Measurements from ENCODE around the gene ZBTB49.

The ZBTB49 gene

DNA sequence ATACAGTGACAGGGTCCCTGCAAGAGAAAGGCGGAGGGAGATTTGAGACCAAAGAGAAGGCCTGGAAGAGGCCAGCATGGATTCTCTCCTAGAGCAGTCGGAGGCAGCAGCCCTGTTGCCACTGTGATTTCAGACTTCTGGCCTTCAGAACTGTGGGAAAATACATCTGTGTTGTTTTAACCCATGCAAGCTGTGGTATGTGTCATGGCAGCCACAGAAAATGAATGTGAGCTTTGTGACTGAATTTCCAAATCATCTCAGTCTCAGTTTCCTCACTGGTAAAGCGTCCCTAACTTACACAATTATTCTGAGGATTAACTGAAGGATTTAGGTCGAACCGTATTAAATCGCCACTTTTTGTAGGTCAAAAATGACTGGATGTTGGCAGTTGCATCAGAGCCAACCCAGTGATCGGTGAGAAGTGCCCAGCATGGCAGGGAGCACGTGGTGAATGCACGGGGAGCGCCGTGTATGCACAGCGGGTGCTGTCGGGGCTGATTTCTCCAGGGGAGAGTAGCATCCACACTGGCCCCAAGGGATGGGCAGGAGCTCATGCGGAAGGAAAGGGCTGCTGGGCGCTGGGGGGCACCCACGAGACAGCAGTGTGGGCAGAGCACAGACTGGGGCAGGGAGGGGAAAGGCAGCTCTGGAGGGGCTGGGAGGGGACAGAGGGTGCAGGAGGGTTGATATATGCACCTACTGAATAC is 73.1 kb downstream of the ZBTB49 start:
- no peak for DNase-seq

DNA sequence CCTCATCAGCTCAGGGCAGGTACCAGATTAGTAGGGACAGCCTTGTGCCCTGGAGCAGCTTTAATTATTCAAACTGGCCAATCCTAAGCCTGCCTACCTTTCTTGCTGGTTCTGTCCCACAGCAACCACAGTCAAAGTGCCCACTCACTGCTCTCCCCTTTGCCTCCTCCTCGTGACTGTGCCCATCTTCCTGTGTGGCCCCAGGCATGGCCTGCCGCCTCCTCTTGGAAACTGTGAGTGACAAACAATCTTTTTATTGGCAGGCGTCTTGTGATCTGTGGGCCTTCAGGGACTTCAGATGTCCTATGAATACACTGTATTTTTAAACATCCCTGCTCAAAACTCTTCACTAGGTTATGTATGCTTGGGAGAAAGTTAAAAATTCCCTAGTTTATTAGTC is 74.0 kb downstream of the ZBTB49 start:
- no peak for DNase-seq

DNA sequence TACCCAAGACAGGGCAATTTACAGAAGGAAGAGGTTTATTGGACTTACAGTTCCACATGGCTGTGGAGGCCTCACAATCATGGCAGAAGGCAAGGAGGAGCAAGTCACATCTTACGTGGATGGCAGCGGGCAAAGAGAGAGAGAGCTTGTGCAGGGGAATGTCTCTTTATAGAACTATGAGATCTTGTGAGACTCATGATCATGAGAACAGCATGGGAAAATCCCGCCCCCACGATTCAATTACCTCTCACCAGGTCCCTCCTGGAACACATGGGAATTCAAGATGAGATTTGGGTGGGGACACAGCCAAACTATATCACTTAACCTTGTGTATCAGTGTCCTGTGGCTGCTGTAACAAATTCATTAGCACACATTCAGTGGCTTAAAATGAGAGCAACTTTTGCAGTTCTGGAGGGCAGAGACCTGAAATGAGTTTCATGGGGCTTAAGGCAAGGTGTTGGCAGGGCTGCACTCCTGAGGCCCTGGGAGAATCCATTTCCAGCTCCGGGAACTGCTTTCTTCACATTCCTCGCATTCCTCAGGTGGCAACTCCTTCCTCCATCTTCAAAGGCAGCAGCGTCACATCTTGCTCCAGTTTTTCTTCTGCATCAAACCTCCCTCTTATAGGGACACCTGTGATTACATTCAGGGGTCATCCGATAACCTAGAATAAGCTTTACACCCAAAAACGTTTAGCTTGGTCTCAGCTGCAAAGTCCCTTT is 74.6 kb downstream of the ZBTB49 start:
- no peak for DNase-seq

DNA sequence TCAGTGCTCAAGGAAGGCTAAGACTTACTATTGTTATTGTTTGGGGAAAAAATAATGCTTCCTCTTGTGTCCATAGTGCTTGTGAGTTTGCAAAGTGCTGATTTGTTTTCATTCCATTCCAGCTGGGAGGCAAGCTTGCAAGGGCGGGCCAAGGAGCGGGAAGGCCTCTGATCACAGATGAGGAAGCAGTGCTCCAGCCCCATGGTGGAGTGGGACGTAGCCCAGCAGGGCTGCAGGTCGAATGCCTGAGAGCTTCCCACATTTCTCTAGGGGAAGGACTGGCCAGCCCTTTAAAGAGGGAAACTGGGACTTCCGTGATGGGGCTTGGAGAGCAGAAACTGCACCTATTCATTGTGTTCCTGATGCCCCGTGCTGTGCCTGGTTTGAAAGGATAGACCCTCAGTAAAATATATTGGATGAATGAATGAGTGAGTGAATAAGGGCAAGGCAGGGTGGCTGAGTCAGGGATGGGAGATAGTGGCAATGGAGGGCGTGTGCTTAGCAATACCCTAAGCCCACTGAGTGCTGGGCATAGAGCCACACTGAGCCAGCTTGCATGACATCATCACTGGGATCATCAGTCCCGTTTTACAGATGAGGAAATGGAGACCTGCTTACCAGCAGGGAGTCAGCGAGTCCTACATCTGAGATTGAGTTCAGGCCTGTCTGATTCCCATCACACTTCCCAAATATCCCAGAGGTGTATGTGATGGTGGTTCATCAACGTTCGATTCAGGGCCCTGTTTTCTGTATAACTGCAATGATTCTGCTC is 78.9 kb downstream of the ZBTB49 start:
- no peak for DNase-seq

Data from stimulated activated CD4-positive, alpha-beta T cell treated with anti-CD3 and anti-CD28 coated beads, Interleukin-1b, Interleukin-23, amount 100 ng/mL, for 48 hours (primary cell).